ENCODE measurements around the gene FSHR. TPM values are rescaled to one million over a fixed set of nuclear protein-coding genes. Genes with fewer than 3 reads are reported as not detected.

Gene FSHR
- total and polyA plus RNA-seq, 12 donors, result 0.06 to 0.42 TPM; not detected in 10

GRCh38 chr2:48979691-48980090 is 174.6 kb downstream of the FSHR start:
- Histone ChIP-seq H3K27me3 (no peaks in the 10 kb centered on the region), H3K4me3 (no peak overlapping the region), H3K4me1 (replicated peaks in 1 of 2) (no peaks in the 10 kb centered on the region), H3K27ac (no peak overlapping the region), H3K9me3 (replicated peaks in 1 of 3) (no peaks in the 10 kb centered on the region), H3K36me3 (replicated peaks in 1 of 2) (no peaks in the 10 kb centered on the region)
- 81 to 97% (median 95%) methylated on average over 4 of the region's 4 CpGs for WGBS, 4 donors
- DNase-seq, result no peak
- intact Hi-C loops (cut with DNase I), result no loop called here
- TF ChIP-seq CTCF (IDR thresholded peaks at IDR 0.05) (no peak), POLR2A (IDR thresholded peaks at IDR 0.05) (no peak)

GRCh38 chr2:48978131-48978530 is 176.2 kb downstream of the FSHR start:
- intact Hi-C loops (cut with DNase I), result no loop called here
- Histone ChIP-seq H3K27me3 (no peaks in the 10 kb centered on the region), H3K4me3 (no peak overlapping the region), H3K9me3 (replicated peaks in 1 of 3) (no peaks in the 10 kb centered on the region), H3K36me3 (replicated peaks in 1 of 2) (no peaks in the 10 kb centered on the region), H3K27ac (no peak overlapping the region), H3K4me1 (replicated peaks in 1 of 2) (no peaks in the 10 kb centered on the region)
- TF ChIP-seq CTCF (IDR thresholded peaks at IDR 0.05) (no peak), POLR2A (IDR thresholded peaks at IDR 0.05) (no peak)
- no peak for DNase-seq

GRCh38 chr2:48971801-48972200 is 182.5 kb downstream of the FSHR start:
- DNase-seq, result no peak
- H3K4me3 ChIP-seq, result no peak overlapping the region
- WGBS, 4 donors, result 83 to 87% (median 85%) methylated on average over 2 of the region's 2 CpGs
- no peaks in the 10 kb centered on the region for H3K27me3 ChIP-seq
- no peak overlapping the region for H3K27ac ChIP-seq
- no peaks in the 10 kb centered on the region for H3K9me3 ChIP-seq (replicated peaks in 1 of 3)
- no peaks in the 10 kb centered on the region for H3K4me1 ChIP-seq (replicated peaks in 1 of 2)
- no peaks in the 10 kb centered on the region for H3K36me3 ChIP-seq (replicated peaks in 1 of 2)
- intact Hi-C loops (cut with DNase I), result no loop called here
- TF ChIP-seq POLR2A (IDR thresholded peaks at IDR 0.05) (no peak), CTCF (IDR thresholded peaks at IDR 0.05) (no peak)

- Histone ChIP-seq H3K36me3 (replicated peaks in 1 of 2) (no peaks in the 10 kb centered on the region), H3K9me3 (replicated peaks in 1 of 3) (no peaks in the 10 kb centered on the region), H3K4me3 (no peak overlapping the region), H3K4me1 (replicated peaks in 1 of 2) (no peaks in the 10 kb centered on the region), H3K27ac (no peak overlapping the region), H3K27me3 (no peaks in the 10 kb centered on the region)
- TF ChIP-seq POLR2A (IDR thresholded peaks at IDR 0.05) (no peak), CTCF (IDR thresholded peaks at IDR 0.05) (no peak)
- intact Hi-C loops (cut with DNase I), result no loop called here
- no peak for DNase-seq
- WGBS, 4 donors, result 67 to 81% (median 72%) methylated on average over 4 of the region's 4 CpGs
Measured at GRCh38 chr2:48968011-48968410, 186.3 kb downstream of the FSHR start.

Data from adrenal gland (tissue), 12 donors.